Left lung (tissue), 10 donors: Measurements from ENCODE around the gene AGAP1. TPM values are rescaled to one million over a fixed set of nuclear protein-coding genes. Genes with fewer than 3 reads are reported as not detected.

ENCODE experiments used
- ATAC-seq: fragments of 200-7000 bp; cut with Tn5 transposase; one replicate; pipeline ENCODE4 v1.9.1; 2020; ENCODE audit warnings: moderate library complexity
- DNase-seq, 4 donors: peaks; one replicate each; pipeline ENCODE4 v3.0.0-alpha.2; 2013 to 2020
- H3K27ac ChIP-seq, 2 donors: fragments of 200-600 bp; sonication (generic) in 1 of 2; one replicate each; pipeline versions ENCODE4 v1.5.0 to v1.8.0; 2020 to 2021
- H3K27me3 ChIP-seq, 2 donors: fragments of 200-600 bp; sonication (generic) in 1 of 2; one replicate each; pipeline versions ENCODE4 v1.5.0 to v1.8.0; 2020 to 2021
- H3K36me3 ChIP-seq, 2 donors: fragments of 200-600 bp; sonication (generic) in 1 of 2; one replicate each; pipeline versions ENCODE4 v1.5.0 to v1.8.0; 2020 to 2021
- H3K4me1 ChIP-seq, 2 donors: fragments of 200-600 bp; one replicate each; pipeline ENCODE4 v1.8.0; 2021
- H3K4me3 ChIP-seq, 2 donors: fragments of 200-600 bp; sonication (generic) in 1 of 2; one replicate each; pipeline versions ENCODE4 v1.5.0 to v1.8.0; 2020 to 2021; ENCODE audit warnings: mild to moderate bottlenecking in 1 of 2
- H3K9me3 ChIP-seq, 2 donors: fragments of 200-600 bp; sonication (generic) in 1 of 2; one replicate each; pipeline versions ENCODE4 v1.5.0 to v1.8.0; 2020 to 2021
- intact Hi-C, 2 donors: fragments of 100-400 bp; cut with DNase I; formaldehyde crosslinking; loops; one replicate each; pipeline versions ENCODE4 v1.11.2 to v1.14.2; 2022
- polyA plus RNA-seq, 6 donors: library from polyadenylated mRNA; unstranded; fragments of 120-200 nt; gene quantifications; one replicate each; pipeline ENCODE4 v1.2.1, GENCODE V29; 2013; ENCODE audit not compliant: insufficient read length in 6 of 6
- total RNA-seq, 2 donors: library from RNA; stranded (reverse); fragmentation: NEBNext Ultra II Directional; extraction: Animal tissue kit (Norgen Biotek cat#: 25700); gene quantifications; one replicate each; pipeline ENCODE4 v1.2.1, GENCODE V29; 2021
- TF ChIP-seq, protein P1 (sequence below), 2 donors: fragments of 200-600 bp; sonication (generic) in 1 of 2; IDR thresholded peaks; one replicate each; pipeline versions ENCODE4 v1.5.0 to v1.8.0; 2021; ENCODE audit warnings: antibody characterized with exemption in 2 of 2
- donor health status: DM: no; HTN: yes; CAD: no.
- donor health status: DM: no; HTN: no; CAD: no.

The AGAP1 gene
- total and polyA plus RNA-seq, 8 donors, result 13.1 to 25.4 (median 22.4) TPM

DNA sequence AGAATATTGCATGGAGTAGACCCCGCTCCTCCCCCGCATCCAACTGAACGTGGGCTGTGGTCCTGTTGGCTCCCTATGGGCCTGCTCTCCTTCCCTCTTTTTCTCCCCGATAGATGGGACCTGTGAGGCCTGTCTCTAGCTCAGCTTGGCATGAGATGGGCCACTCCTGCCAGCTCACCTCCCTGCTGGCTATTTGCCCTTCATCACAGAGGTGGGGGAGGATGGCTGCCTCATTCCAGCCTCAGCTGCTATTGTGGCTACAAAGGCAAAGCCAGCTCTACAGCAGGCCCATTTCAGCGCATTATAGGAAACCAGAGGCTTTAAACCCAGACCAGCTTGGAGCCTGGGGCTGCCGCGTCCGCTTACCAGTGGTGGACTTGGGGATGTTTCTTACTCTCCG, 360.4 kb downstream of the AGAP1 start:
- intact Hi-C loops, result no loop called here

DNA sequence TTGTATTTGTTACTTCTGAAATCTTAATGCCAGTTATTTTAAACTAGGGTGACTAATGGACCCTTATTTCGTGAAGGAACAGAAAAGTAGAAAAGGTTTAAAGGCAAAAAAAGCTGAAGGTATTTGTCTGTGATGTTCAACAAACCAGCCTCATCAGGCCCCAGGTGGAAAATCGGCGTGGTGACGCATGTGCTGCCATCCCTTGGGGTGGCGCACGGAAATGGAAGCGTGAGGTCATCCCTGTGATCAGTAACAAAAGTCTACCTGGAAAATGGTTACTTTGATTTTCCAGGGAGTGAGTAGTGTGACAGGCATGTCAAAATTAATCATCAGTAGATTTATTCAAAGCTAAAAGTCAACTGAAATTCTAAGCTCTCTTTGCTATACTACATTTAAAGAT, 361.2 kb downstream of the AGAP1 start:
- intact Hi-C loops, result no loop called here
- ATAC-seq, result no peak
- Histone ChIP-seq H3K27me3 (no peaks in the 10 kb centered on the region), H3K4me1 (no peaks in the 10 kb centered on the region), H3K4me3 (no peak overlapping the region), H3K27ac (no peak overlapping the region), H3K36me3 (no peaks in the 10 kb centered on the region), H3K9me3 (no peaks in the 10 kb centered on the region)
- DNase-seq, result no peak
- TF ChIP-seq, protein P1, sequence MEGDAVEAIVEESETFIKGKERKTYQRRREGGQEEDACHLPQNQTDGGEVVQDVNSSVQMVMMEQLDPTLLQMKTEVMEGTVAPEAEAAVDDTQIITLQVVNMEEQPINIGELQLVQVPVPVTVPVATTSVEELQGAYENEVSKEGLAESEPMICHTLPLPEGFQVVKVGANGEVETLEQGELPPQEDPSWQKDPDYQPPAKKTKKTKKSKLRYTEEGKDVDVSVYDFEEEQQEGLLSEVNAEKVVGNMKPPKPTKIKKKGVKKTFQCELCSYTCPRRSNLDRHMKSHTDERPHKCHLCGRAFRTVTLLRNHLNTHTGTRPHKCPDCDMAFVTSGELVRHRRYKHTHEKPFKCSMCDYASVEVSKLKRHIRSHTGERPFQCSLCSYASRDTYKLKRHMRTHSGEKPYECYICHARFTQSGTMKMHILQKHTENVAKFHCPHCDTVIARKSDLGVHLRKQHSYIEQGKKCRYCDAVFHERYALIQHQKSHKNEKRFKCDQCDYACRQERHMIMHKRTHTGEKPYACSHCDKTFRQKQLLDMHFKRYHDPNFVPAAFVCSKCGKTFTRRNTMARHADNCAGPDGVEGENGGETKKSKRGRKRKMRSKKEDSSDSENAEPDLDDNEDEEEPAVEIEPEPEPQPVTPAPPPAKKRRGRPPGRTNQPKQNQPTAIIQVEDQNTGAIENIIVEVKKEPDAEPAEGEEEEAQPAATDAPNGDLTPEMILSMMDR (IDR thresholded peaks at IDR 0.05), result no peak

More for the DNA sequence above, 360.4 kb downstream of the AGAP1 start:
- Histone ChIP-seq H3K4me1 (no peaks in the 10 kb centered on the region), H3K36me3 (no peaks in the 10 kb centered on the region), H3K27ac (no peak overlapping the region), H3K9me3 (no peaks in the 10 kb centered on the region), H3K4me3 (no peak overlapping the region), H3K27me3 (no peaks in the 10 kb centered on the region)
- DNase-seq (no peak), ATAC-seq (no peak)
- TF ChIP-seq, protein P1 (IDR thresholded peaks at IDR 0.05), result no peak

DNA sequence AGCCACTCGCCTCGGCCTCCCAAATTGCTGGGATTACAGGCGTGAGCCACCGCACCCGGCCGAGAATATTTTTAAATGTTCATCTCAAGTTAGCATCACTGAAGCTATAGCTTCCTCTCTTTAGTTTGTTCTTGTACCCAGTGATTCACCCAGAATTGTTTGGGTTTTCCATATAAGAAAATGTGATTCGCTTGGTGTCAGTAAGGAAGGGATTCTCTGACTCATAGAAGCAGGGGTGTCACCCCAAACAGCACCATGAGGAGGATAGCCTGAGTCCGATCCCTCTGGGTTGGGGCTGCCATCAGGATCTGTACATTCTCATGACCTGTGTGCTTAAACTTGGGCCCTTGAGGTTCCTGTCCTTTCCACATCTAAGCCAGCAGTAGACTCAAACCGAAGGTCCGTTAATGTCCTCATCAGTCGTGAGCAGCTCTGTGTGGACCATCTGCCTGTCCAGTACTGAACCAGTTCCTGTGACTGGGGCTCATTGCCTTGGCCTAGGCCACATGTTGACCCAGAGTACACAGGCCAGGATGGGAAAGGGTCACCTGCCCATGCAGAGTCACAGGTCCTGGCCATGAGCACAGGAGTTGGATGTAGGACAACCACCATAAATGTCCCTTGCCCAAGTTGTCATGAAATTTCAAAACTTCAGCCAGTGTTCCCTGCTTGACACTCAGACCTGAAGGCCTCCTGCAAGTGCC, 362.5 kb downstream of the AGAP1 start:
- TF ChIP-seq, protein P1 (IDR thresholded peaks at IDR 0.05), result no peak

DNA sequence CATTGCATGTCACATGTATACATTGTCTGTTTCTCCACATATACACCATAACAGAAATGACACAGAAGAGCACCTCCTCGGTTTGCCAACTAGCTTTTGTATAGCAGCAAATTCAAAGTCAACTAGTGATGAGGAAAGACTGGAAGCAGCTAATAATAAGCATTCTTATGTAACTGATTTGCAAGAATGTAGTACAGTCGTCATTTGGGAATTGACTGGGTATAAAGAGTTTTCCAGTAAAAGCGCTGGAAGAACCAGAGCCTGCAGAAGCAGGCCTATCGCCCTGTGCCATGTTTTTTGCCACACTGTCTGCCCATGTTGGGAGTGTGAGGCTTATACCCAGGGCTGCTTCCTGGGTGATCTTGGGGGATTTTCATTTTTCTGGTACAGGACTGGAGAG, 363.8 kb downstream of the AGAP1 start:
- Histone ChIP-seq H3K27me3 (no peaks in the 10 kb centered on the region), H3K27ac (no peak overlapping the region), H3K9me3 (no peaks in the 10 kb centered on the region), H3K4me3 (no peak overlapping the region), H3K4me1 (no peaks in the 10 kb centered on the region), H3K36me3 (no peaks in the 10 kb centered on the region)
- intact Hi-C loops, result no loop called here
- DNase-seq, result no peak
- no peak for ATAC-seq
- TF ChIP-seq, protein P1 (IDR thresholded peaks at IDR 0.05), result no peak

More for the DNA sequence above, 362.5 kb downstream of the AGAP1 start:
- DNase-seq (no peak), ATAC-seq (no peak)
- Histone ChIP-seq H3K4me3 (no peak overlapping the region), H3K36me3 (no peaks in the 10 kb centered on the region), H3K4me1 (no peaks in the 10 kb centered on the region), H3K27me3 (no peaks in the 10 kb centered on the region), H3K9me3 (no peaks in the 10 kb centered on the region), H3K27ac (no peak overlapping the region)
- intact Hi-C loops, result no loop called here

DNA sequence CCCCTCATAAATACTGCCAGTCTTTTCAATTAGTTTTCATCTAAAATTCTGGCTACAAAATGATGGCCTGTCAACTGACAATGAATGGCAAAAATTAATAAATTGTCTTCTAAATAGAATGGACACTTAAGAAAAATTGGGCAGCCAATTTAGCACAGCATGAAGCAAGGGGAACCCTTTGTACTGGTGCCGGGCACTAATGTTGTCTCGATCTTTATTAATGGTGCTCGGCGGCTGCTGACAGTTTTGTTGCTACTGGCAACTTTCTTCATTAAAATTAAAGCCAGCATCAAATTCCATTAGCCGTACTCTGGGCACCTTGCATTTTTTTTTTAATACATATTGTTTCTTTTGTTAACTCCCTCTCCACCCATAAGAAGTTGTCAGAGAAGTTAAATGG, 365.0 kb downstream of the AGAP1 start:
- no peak overlapping the region for H3K27ac ChIP-seq

More for the DNA sequence above, 365.0 kb downstream of the AGAP1 start:
- intact Hi-C loops, result no loop called here
- Histone ChIP-seq H3K9me3 (no peaks in the 10 kb centered on the region), H3K27me3 (no peaks in the 10 kb centered on the region), H3K4me3 (no peak overlapping the region), H3K36me3 (no peaks in the 10 kb centered on the region), H3K4me1 (no peaks in the 10 kb centered on the region)
- DNase-seq, result no peak
- TF ChIP-seq, protein P1 (IDR thresholded peaks at IDR 0.05), result no peak
- ATAC-seq, result no peak
